ENCODE results near the gene ZSCAN5A.

- no peak for TF ChIP-seq CTCF (conservative IDR thresholded peaks at IDR 0.05 in 1 of 2, IDR thresholded peaks at IDR 0.05 in 1 of 2; ENCODE audit: low read depth in 1 of 2, low read length in 2 of 2)
- TF ChIP-seq EZH2 (IDR thresholded peaks at IDR 0.05; ENCODE audit: low read length, missing control alignments), result no peak
Measured at GRCh38 chr19:56263319-56263718, 51.3 kb downstream of the ZSCAN5A start.
